ENCODE measurements around the gene HABP4. TPM values are rescaled to one million over a fixed set of nuclear protein-coding genes. Genes with fewer than 3 reads are reported as not detected.
A peak's percentile ranks its signal among the peaks of the same experiment; 100 is the strongest.

Gene HABP4
- total and polyA plus RNA-seq, 9 of the 15 experiments (the other 6 are each of a cell fraction or from before 2014, with no cell fraction given), result 0.38 to 2.4 (median 1.9) TPM

DNA sequence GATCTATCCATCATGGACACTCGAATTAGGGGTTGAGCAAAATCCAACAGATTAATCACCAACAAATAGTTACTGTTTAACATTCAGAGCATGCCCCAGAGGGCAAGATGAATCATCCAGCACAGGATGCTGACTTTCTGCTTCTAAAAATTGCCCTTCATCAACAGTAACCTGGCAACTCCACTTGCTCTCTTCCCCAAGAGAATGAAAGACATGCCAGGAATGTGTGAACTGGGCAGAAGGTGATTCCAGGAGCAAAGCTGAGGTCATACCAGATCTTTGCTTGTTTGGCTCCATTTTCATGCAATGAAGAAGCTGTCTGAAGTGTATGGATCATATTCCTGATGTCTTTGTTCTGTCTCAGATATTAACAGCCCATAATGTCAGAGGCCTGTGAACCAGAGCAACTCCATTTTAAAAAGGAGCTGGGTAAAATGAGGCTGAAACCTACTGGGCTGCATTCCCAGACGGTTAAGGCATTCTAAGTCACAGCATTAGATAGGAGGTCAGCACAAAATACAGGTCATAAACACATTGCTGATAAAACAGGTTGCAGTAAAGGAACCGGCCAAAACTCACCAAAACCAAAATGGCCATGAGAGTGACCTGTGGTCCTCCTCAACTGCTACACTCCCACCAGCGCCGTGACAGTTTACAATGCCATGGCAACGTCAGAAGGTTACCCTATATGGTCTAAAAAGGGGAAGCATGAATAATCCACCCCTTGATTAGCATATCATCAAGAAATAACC lies 29.3 kb upstream of the HABP4 start (continued):
- TF ChIP-seq, protein P1, sequence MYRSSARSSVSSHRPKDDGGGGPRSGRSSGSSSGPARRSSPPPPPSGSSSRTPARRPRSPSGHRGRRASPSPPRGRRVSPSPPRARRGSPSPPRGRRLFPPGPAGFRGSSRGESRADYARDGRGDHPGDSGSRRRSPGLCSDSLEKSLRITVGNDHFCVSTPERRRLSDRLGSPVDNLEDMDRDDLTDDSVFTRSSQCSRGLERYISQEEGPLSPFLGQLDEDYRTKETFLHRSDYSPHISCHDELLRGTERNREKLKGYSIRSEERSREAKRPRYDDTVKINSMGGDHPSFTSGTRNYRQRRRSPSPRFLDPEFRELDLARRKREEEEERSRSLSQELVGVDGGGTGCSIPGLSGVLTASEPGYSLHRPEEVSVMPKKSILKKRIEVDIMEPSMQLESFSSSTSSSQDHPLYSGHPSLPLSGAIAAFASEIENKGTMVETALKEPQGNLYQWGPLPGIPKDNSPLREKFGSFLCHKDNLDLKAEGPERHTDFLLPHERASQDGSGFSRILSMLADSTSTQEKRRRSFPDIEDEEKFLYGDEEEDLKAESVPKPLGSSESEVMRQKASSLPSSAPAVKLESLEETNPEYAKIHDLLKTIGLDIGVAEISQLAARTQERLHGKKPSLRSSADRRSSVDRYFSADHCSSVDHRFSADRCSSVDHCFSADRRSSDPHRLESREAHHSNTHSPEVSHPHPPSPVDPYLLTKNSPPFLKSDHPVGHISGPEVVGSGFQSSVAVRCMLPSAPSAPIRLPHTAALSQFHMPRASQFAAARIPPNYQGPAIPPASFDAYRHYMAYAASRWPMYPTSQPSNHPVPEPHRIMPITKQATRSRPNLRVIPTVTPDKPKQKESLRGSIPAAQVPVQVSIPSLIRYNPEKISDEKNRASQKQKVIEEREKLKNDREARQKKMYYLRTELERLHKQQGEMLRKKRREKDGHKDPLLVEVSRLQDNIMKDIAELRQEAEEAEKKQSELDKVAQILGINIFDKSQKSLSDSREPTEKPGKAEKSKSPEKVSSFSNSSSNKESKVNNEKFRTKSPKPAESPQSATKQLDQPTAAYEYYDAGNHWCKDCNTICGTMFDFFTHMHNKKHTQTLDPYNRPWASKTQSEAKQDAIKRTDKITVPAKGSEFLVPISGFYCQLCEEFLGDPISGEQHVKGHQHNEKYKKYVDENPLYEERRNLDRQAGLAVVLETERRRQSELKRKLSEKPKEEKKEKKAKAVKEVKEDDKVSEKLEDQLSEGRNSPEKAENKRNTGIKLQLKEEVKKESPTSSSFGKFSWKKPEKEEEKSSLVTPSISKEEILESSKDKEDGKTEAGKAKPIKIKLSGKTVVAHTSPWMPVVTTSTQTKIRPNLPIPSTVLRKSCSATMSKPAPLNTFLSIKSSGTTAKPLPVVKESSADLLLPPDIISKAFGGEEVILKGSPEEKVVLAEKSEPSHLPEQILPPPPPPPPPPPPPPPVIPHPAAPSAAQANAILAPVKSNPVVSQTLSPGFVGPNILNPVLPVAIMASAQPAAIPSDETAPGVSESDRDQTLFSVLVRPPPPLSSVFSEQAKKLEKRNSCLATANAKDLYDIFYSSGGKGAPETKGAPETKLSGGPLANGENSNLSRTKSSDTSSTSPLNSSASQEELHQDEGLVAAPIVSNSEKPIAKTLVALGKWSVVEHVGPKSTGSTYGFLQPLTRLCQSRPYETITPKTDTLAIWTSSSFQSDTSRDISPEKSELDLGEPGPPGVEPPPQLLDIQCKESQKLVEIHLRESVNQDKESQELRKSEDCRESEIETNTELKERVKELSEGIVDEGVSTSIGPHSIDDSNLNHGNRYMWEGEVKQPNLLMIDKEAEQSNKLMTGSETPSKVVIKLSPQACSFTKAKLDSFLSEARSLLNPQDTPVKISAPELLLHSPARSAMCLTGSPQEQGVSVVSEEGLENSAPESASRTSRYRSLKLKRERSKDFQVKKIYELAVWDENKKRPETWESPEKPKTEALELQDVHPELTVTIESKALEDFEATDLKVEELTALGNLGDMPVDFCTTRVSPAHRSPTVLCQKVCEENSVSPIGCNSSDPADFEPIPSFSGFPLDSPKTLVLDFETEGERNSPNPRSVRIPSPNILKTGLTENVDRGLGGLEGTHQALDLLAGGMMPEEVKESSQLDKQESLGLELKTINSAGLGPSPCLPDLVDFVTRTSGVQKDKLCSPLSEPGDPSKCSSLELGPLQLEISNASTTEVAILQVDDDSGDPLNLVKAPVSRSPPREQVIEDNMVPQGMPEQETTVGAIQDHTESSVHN (IDR thresholded peaks at IDR 0.05; ENCODE audit: borderline replicate concordance in 1 of 2, low read depth in 1 of 2), result no peak
- TF ChIP-seq, protein P2, sequence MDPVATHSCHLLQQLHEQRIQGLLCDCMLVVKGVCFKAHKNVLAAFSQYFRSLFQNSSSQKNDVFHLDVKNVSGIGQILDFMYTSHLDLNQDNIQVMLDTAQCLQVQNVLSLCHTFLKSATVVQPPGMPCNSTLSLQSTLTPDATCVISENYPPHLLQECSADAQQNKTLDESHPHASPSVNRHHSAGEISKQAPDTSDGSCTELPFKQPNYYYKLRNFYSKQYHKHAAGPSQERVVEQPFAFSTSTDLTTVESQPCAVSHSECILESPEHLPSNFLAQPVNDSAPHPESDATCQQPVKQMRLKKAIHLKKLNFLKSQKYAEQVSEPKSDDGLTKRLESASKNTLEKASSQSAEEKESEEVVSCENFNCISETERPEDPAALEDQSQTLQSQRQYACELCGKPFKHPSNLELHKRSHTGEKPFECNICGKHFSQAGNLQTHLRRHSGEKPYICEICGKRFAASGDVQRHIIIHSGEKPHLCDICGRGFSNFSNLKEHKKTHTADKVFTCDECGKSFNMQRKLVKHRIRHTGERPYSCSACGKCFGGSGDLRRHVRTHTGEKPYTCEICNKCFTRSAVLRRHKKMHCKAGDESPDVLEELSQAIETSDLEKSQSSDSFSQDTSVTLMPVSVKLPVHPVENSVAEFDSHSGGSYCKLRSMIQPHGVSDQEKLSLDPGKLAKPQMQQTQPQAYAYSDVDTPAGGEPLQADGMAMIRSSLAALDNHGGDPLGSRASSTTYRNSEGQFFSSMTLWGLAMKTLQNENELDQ (CRISPR knock-in tag; IDR thresholded peaks at IDR 0.05; ENCODE audit: borderline replicate concordance), result no peak
- TF ChIP-seq GTF2E2 (tag; IDR thresholded peaks at IDR 0.05), result peak; percentile 60; the same call in 1 of the 2 replicates
- peak; percentile 99 for TF ChIP-seq MECOM (CRISPR knock-in tag; IDR thresholded peaks at IDR 0.05)
- no peak for TF ChIP-seq FOS (IDR thresholded peaks at IDR 0.05; ENCODE audit: extremely low read depth, insufficient read length)
- TF ChIP-seq, protein P3, sequence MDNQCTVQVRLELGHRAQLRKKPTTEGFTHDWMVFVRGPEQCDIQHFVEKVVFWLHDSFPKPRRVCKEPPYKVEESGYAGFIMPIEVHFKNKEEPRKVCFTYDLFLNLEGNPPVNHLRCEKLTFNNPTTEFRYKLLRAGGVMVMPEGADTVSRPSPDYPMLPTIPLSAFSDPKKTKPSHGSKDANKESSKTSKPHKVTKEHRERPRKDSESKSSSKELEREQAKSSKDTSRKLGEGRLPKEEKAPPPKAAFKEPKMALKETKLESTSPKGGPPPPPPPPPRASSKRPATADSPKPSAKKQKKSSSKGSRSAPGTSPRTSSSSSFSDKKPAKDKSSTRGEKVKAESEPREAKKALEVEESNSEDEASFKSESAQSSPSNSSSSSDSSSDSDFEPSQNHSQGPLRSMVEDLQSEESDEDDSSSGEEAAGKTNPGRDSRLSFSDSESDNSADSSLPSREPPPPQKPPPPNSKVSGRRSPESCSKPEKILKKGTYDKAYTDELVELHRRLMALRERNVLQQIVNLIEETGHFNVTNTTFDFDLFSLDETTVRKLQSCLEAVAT (IDR thresholded peaks at IDR 0.05), result no peak
- TF ChIP-seq NRF1 (conservative IDR thresholded peaks at IDR 0.05 in 1 of 2, IDR thresholded peaks at IDR 0.05 in 1 of 2), result peak in 1 of 2 experiments; percentile 34; a peak in 1 of 4 replicates
- TF ChIP-seq DMBX1 (CRISPR knock-in tag; IDR thresholded peaks at IDR 0.05; ENCODE audit: borderline replicate concordance), result peak; percentile 99
- TF ChIP-seq ZNF445 (CRISPR knock-in tag; IDR thresholded peaks at IDR 0.05; ENCODE audit: low read depth), result peak; percentile 97
- peak; percentile 99 for TF ChIP-seq ZNF76 (CRISPR knock-in tag; IDR thresholded peaks at IDR 0.05; ENCODE audit: borderline replicate concordance)
- peak; percentile 47; the same call in 1 of the 2 replicates for TF ChIP-seq CTBP1 (IDR thresholded peaks at IDR 0.05; ENCODE audit: borderline replicate concordance)
- TF ChIP-seq SMAD1 (IDR thresholded peaks at IDR 0.05; ENCODE audit: low read depth, low read length, partially characterized antibody), result no peak
- no peak for TF ChIP-seq CHD2 (IDR thresholded peaks at IDR 0.05; ENCODE audit: low read depth, low read length)
- no peak for TF ChIP-seq CBFA2T3 (IDR thresholded peaks at IDR 0.05)
- peak; percentile 92 for TF ChIP-seq ZSCAN32 (CRISPR knock-in tag; IDR thresholded peaks at IDR 0.05)
- TF ChIP-seq SREBF2 (CRISPR knock-in tag; IDR thresholded peaks at IDR 0.05), result no peak
